ENCODE results near the gene SLC17A9. TPM values are rescaled to one million over a fixed set of nuclear protein-coding genes. Genes with fewer than 3 reads are reported as not detected.

The SLC17A9 gene
- total and polyA plus RNA-seq, 2 donors (not counting 1 experiment from before 2014, with no cell fraction given) = 33.0 to 141 TPM

DNA sequence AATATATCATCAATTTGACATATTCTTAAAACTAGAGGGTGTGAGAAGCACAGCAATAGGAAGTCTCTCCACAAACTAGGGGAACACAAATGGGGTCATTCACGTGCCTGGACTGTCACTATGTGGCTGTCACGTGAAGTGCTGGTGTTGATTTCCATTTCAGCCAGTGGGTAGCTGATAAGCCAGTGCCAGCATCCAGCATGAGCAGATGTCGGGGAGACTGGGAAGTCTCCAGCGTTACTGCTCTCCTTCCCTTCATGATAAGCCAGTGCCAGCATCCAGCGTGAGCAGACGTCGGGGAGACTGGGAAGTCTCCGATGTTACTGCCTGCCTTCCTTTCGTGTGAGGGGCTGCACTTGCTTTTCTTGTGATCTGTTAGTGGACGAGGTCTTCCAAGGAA, 5.6 kb upstream of the SLC17A9 start:
- Mint-ChIP-seq H3K9me3 (ENCODE audit: insufficient read depth) (no peaks in the 10 kb centered on the region), H3K27me3 (no peaks in the 10 kb centered on the region), H3K27ac (no peak overlapping the region), H3K4me3 (no peak overlapping the region), H3K4me1 (peaks cover 5% of the 10 kb centered on the region)
- no peak overlapping the region for H3K4me3 ChIP-seq (ENCODE audit: control extremely low read depth in 1 of 5, extremely low read depth in 1 of 5, insufficient read depth in 1 of 5, low read depth in 2 of 5, low read length in 4 of 5)
- peaks cover 9% of the 10 kb centered on the region for H4K20me1 ChIP-seq (ENCODE audit: control insufficient read depth, insufficient read depth, low read length, poor library complexity, severe bottlenecking)
- H3K27me3 ChIP-seq (replicated peaks in 1 of 4; ENCODE audit: control extremely low read depth in 1 of 4, control insufficient read depth in 3 of 4, insufficient read depth in 4 of 4, low read length in 3 of 4) = no peaks in the 10 kb centered on the region
- peaks cover 0 to 3% (median 0%) of the 10 kb centered on the region in 3 donors for H3K9me3 ChIP-seq (ENCODE audit: control extremely low read depth in 1 of 3, control insufficient read depth in 2 of 3, insufficient read depth in 1 of 3, low read length in 2 of 3)
- H3K4me2 ChIP-seq (replicated peaks; ENCODE audit: low read depth, low read length, poor library complexity, severe bottlenecking) = no peak overlapping the region
- H3K79me2 ChIP-seq (ENCODE audit: control insufficient read depth, insufficient read depth, low read length) = peaks cover 86% of the 10 kb centered on the region
- ATAC-seq (ENCODE audit: low read depth) (no peak), DNase-seq (no peak)
- H3K27ac ChIP-seq (ENCODE audit: low read length in 2 of 2) = no peak overlapping the region
- ChIA-PET CTCF (no interaction called here), POLR2A (no interaction called here)
- H3K36me3 ChIP-seq (replicated peaks in 1 of 2; ENCODE audit: control extremely low read depth in 1 of 2, control insufficient read depth in 1 of 2, extremely low read depth in 1 of 2, insufficient read depth in 2 of 2, low read length in 1 of 2) = peaks cover 1 to 78% of the 10 kb centered on the region in 2 experiments
- no peak overlapping the region for H3K9ac ChIP-seq (ENCODE audit: low read length)
- H2AFZ ChIP-seq (ENCODE audit: insufficient read depth, low read depth, low read length, poor library complexity, severe bottlenecking) = no peak overlapping the region
- intact Hi-C loops (cut with micrococcal nuclease) = no loop called here
- H3K4me1 ChIP-seq (ENCODE audit: control insufficient read depth in 2 of 2, insufficient read depth in 2 of 2, low read length in 2 of 2) = peaks cover under 1 to 3% of the 10 kb centered on the region in 2 donors
- no peak for TF ChIP-seq EZH2 (IDR thresholded peaks at IDR 0.05; ENCODE audit: borderline replicate concordance, insufficient read depth, low read depth, low read length, poor library complexity, severe bottlenecking)
- TF ChIP-seq, protein P1, sequence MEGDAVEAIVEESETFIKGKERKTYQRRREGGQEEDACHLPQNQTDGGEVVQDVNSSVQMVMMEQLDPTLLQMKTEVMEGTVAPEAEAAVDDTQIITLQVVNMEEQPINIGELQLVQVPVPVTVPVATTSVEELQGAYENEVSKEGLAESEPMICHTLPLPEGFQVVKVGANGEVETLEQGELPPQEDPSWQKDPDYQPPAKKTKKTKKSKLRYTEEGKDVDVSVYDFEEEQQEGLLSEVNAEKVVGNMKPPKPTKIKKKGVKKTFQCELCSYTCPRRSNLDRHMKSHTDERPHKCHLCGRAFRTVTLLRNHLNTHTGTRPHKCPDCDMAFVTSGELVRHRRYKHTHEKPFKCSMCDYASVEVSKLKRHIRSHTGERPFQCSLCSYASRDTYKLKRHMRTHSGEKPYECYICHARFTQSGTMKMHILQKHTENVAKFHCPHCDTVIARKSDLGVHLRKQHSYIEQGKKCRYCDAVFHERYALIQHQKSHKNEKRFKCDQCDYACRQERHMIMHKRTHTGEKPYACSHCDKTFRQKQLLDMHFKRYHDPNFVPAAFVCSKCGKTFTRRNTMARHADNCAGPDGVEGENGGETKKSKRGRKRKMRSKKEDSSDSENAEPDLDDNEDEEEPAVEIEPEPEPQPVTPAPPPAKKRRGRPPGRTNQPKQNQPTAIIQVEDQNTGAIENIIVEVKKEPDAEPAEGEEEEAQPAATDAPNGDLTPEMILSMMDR (IDR thresholded peaks at IDR 0.05) = no peak
- WGBS (ENCODE audit: insufficient coverage) = 96% methylated on average over 9 of the region's 10 CpGs

GRCh38 chr20:62947532-62948300, 4.8 kb upstream of the SLC17A9 start:
- ATAC-seq (ENCODE audit: low read depth) (no peak), DNase-seq (no peak)
- Mint-ChIP-seq H3K4me1 (peaks cover 9% of the 10 kb centered on the region), H3K27ac (no peak overlapping the region), H3K9me3 (ENCODE audit: insufficient read depth) (no peaks in the 10 kb centered on the region), H3K27me3 (no peaks in the 10 kb centered on the region), H3K4me3 (no peak overlapping the region)
- H3K27ac ChIP-seq (ENCODE audit: low read length in 2 of 2) = no peak overlapping the region
- H3K4me2 ChIP-seq (replicated peaks; ENCODE audit: low read depth, low read length, poor library complexity, severe bottlenecking) = no peak overlapping the region
- no peak overlapping the region for H3K4me3 ChIP-seq (ENCODE audit: control extremely low read depth in 1 of 5, extremely low read depth in 1 of 5, insufficient read depth in 1 of 5, low read depth in 2 of 5, low read length in 4 of 5)
- H2AFZ ChIP-seq (ENCODE audit: insufficient read depth, low read depth, low read length, poor library complexity, severe bottlenecking) = no peak overlapping the region
- H4K20me1 ChIP-seq (ENCODE audit: control insufficient read depth, insufficient read depth, low read length, poor library complexity, severe bottlenecking) = peaks cover 9% of the 10 kb centered on the region
- TF ChIP-seq, protein P1 (IDR thresholded peaks at IDR 0.05) = no peak
- TF ChIP-seq EZH2 (IDR thresholded peaks at IDR 0.05; ENCODE audit: borderline replicate concordance, insufficient read depth, low read depth, low read length, poor library complexity, severe bottlenecking) = no peak
- 98% methylated on average over 13 of the region's 17 CpGs for WGBS (ENCODE audit: insufficient coverage)
- no peak overlapping the region for H3K9ac ChIP-seq (ENCODE audit: low read length)
- peaks cover 83% of the 10 kb centered on the region for H3K79me2 ChIP-seq (ENCODE audit: control insufficient read depth, insufficient read depth, low read length)
- peaks cover 1 to 72% of the 10 kb centered on the region in 2 experiments for H3K36me3 ChIP-seq (replicated peaks in 1 of 2; ENCODE audit: control extremely low read depth in 1 of 2, control insufficient read depth in 1 of 2, extremely low read depth in 1 of 2, insufficient read depth in 2 of 2, low read length in 1 of 2)
- ChIA-PET CTCF (no interaction called here), POLR2A (interaction anchor here (0.8 to 1.2 kb wide), 2 partner anchors 30 to 123 kb away, joined by 3 read pairs; no protein-coding TSS in a partner anchor)
- peaks cover 0 to 3% (median 0%) of the 10 kb centered on the region in 3 donors for H3K9me3 ChIP-seq (ENCODE audit: control extremely low read depth in 1 of 3, control insufficient read depth in 2 of 3, insufficient read depth in 1 of 3, low read length in 2 of 3)
- no peaks in the 10 kb centered on the region for H3K27me3 ChIP-seq (replicated peaks in 1 of 4; ENCODE audit: control extremely low read depth in 1 of 4, control insufficient read depth in 3 of 4, insufficient read depth in 4 of 4, low read length in 3 of 4)
- H3K4me1 ChIP-seq (ENCODE audit: control insufficient read depth in 2 of 2, insufficient read depth in 2 of 2, low read length in 2 of 2) = peaks cover 5 to 10% of the 10 kb centered on the region in 2 donors
- intact Hi-C loops (cut with micrococcal nuclease) = no loop called here

All from B cell (primary cell).